GM12891 (cell line): Measurements from ENCODE around the gene TMEM196.

Source experiments
- DNase-seq: peaks from one replicate; pipeline ENCODE4 v3.0.0; 2011; ENCODE audit warnings: low spot score; ENCODE audit not compliant: insufficient read length
- FAIRE-seq: peaks from 2 replicates; lab custom pipeline; 2011; peaks lifted over from hg19 to GRCh38; lab: Jason Lieb, UNC
- PAX5 ChIP-seq: IDR thresholded peaks from 2 replicates; pipeline ENCODE4 v1.6.1; 2011; ENCODE audit warnings: low read length, moderate library complexity, mild to moderate bottlenecking; ENCODE audit not compliant: insufficient read depth, severe bottlenecking
- POLR2A ChIP-seq: IDR thresholded peaks from 2 replicates; pipeline ENCODE4 v1.6.1; 2011; ENCODE audit warnings: low read depth, low read length, control low read depth
- POLR2AphosphoS5 ChIP-seq: IDR thresholded peaks from 2 replicates; pipeline ENCODE4 v1.6.1; 2011; ENCODE audit warnings: low read depth, low read length, control low read depth
- POU2F2 ChIP-seq: IDR thresholded peaks from 2 replicates; pipeline ENCODE4 v1.6.1; 2011; ENCODE audit warnings: low read depth, mild to moderate bottlenecking, control low read depth, low read length, moderate library complexity
- SPI1 ChIP-seq: IDR thresholded peaks from 2 replicates; pipeline ENCODE4 v1.6.1; 2011; ENCODE audit warnings: low read depth, low read length, control low read depth
- TAF1 ChIP-seq: IDR thresholded peaks from 2 replicates; pipeline ENCODE4 v1.6.1; 2011; ENCODE audit warnings: low read depth, low read length, control low read depth

The TMEM196 gene

DNA sequence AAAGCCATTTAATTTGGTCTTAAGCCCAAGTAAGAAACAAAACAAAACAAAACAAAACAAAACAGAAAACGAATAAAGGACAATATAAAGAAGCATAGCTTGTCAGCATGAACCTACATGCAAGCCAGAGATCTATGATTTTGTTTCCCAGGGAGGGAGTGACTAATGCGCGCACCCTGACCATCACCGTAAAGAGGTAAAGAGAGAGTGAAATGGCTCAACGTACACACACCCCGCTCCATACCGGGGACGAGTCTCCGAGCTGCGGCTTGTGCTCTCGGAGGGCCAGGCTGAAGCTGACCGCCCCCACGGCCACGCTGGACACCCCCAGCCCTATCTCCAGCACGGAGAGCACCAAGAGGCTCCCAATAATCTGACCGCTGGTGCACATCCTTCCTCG lies 1.1 kb downstream of the TMEM196 start:
- FAIRE-seq (no peak), DNase-seq (no peak)
- TF ChIP-seq SPI1 (no peak), POLR2AphosphoS5 (no peak), PAX5 (no peak), POU2F2 (no peak), POLR2A (no peak), TAF1 (no peak)

DNA sequence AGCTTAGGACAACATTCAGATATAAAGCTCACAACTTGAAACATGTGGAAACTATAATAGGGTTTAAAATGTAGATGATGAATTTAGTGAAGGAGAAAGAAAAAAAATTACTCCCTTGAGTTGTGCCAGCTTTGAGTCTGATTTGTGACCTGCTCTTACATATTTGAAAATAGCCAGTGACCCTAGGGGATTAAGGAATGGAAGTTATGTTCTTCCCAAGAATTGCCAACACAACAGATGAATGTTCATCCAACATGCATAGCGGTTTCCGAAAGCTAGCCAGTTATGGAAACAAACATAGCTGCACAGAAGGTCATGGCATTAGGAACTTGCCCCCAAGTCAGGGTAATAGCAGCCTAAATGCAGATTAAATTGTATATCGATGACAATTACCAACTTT lies 10.8 kb downstream of the TMEM196 start:
- FAIRE-seq (no peak), DNase-seq (no peak)
- TF ChIP-seq SPI1 (no peak), TAF1 (no peak), POLR2AphosphoS5 (no peak), PAX5 (no peak), POU2F2 (no peak), POLR2A (no peak)

GRCh38 chr7:19754521-19755116 lies 18.8 kb downstream of the TMEM196 start:
- FAIRE-seq (no peak), DNase-seq (no peak)
- no peak for TF ChIP-seq SPI1
- no peak for TF ChIP-seq PAX5
- TF ChIP-seq TAF1 = no peak
- no peak for TF ChIP-seq POLR2AphosphoS5
- no peak for TF ChIP-seq POU2F2
- TF ChIP-seq POLR2A = no peak

DNA sequence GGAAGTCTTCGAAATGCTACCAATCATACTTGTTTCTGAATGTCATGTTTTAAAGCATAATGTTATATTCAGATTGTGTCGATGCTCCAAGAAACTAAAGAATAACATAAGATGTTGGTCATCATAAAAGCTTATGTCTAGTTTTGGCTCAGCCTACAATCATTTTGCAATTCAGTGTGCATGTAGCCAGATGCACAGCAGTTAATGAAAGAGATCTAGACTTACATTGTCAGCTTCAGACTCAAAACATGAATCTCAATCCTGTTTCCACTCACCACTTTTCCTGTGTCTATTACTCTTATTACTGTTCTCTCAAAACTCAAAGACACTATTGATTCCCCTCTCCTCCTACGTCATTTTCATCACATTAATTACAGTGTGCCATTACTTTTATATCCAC lies 21.4 kb downstream of the TMEM196 start:
- DNase-seq = no peak
- no peak for FAIRE-seq
- TF ChIP-seq TAF1 = no peak
- no peak for TF ChIP-seq PAX5
- no peak for TF ChIP-seq SPI1
- no peak for TF ChIP-seq POU2F2
- TF ChIP-seq POLR2AphosphoS5 = no peak
- no peak for TF ChIP-seq POLR2A

- no peak for DNase-seq
- TF ChIP-seq PAX5 = no peak
- no peak for TF ChIP-seq POLR2A
- no peak for TF ChIP-seq SPI1
- no peak for TF ChIP-seq POLR2AphosphoS5
- TF ChIP-seq TAF1 = no peak
- no peak for FAIRE-seq
Measured at GRCh38 chr7:19749658-19750057, 23.8 kb downstream of the TMEM196 start.

- no peak for FAIRE-seq
- no peak for TF ChIP-seq SPI1
- no peak for TF ChIP-seq POU2F2
- TF ChIP-seq TAF1 = no peak
- no peak for TF ChIP-seq PAX5
- no peak for TF ChIP-seq POLR2AphosphoS5
- no peak for TF ChIP-seq POLR2A
- no peak for DNase-seq
Measured at GRCh38 chr7:19747740-19748339, 25.6 kb downstream of the TMEM196 start.

DNA sequence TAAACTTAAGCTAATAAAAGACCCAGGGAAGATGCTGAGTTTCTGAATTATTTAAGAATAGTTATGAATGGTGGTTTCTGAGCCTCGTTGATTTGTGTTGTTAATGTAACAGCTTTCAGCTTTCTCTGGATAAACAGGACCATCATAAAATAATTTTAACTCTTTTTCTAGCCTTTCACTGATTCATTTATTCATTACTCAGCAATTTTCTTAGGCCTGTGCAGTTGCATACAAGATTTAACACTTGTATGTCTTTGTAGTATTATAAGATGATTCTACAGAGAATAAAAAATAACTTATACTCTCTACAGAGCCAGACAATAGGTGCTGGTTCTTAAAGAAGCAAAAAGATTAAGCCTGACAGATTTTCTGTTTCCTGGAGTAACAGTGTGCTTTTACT lies 29.3 kb downstream of the TMEM196 start:
- no peak for DNase-seq
- TF ChIP-seq SPI1 (no peak), POLR2AphosphoS5 (no peak), POLR2A (no peak), TAF1 (no peak), PAX5 (no peak), POU2F2 (no peak)
- FAIRE-seq = no peak

DNA sequence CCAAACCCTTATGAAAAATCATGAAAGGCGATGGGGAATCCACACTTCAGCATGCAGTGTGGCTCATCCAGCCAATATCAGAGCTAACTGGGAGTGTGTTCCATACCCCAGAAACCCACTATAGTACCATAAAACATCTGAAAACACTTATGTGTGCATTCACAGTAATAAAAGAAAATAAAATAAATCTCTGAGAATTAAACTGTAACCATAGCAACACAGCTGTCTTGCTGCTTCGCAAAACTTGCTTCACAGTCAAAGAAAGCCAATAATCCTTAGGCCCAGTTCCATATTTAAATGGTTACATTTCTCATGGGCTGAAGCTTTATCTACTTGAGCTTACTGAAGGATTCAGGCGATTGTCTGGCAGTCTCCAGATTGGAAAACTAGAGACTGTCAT lies 44.7 kb downstream of the TMEM196 start:
- no peak for DNase-seq
- FAIRE-seq = no peak

DNA sequence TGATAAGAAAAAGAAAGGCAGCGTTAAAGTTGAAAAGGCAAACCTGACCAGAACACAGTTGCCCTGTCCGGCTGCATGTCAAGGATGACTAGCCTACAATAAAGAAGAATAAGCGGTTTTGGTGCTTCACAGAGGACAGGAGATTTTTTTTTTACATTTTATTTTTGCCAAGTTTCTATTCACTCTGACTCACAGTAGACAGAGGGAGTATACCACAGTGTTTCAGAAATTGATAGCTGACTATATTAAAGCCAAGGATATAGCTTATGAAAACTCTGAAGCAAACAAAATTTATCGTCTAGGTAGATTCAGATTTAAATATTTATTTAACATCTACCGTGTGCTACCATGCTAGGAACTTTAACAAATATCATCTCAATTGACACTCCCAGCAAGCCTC lies 47.6 kb downstream of the TMEM196 start:
- DNase-seq (no peak), FAIRE-seq (no peak)
- no peak for TF ChIP-seq POU2F2
- no peak for TF ChIP-seq POLR2A
- TF ChIP-seq POLR2AphosphoS5 = no peak
- TF ChIP-seq SPI1 = no peak
- no peak for TF ChIP-seq PAX5
- no peak for TF ChIP-seq TAF1

More for the DNA sequence above, 44.7 kb downstream of the TMEM196 start:
- TF ChIP-seq POLR2A (no peak), SPI1 (no peak), POU2F2 (no peak), TAF1 (no peak), PAX5 (no peak), POLR2AphosphoS5 (no peak)

- TF ChIP-seq PAX5 (no peak), POLR2A (no peak), POLR2AphosphoS5 (no peak), SPI1 (no peak), TAF1 (no peak)
- no peak for DNase-seq
- no peak for FAIRE-seq
Measured at GRCh38 chr7:19715499-19715898, 57.9 kb downstream of the TMEM196 start.
